Measurements from ENCODE around the gene CRELD2.
A peak's percentile ranks its signal among the peaks of the same experiment; 100 is the strongest.
"Not testable (repeated sequence)": the region's sequence is repeated elsewhere in the genome, so short reads cannot be mapped to it uniquely, and the experiment has no call there.

The CRELD2 gene

DNA sequence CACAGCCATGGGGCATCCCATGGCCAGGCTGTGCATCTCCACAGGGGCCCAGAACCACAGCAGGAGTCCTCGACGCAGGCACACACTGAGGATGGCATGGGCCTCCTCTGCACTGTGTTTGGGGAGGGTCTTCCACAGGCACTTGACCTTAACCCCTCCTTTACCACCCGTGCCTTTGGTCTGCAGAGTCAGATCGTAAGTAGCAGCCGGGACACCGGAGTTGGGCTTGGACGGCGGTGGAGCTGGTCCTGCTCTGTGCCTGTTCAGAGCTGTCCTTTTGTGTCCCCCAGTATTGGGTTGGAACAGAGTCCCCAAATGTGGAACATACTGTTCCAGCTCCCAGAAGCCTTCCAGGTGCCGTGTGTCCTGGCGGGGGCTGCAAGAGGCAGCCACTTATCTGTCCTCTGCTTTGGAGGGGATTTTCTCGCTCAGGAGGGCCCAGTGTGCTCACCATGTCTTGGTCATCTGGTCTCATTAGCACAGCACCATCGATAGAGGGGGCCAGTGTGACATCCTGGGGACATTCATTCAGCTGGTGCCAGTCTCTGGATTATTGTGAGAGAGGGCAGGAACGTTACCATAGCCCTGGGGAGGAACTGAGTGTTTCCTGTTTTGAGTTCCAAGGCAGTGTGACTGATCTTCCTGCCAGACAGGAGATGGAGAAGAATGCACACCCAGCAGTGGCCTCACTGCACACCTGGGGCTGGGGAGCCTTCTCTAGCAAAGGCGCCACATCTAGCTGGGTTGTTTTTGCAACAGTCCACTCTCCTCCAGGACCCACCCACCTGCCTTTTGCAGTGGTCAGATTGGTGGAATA, 12.4 kb downstream of the CRELD2 start:
- no peak for DNase-seq (ENCODE audit: low read depth)

DNA sequence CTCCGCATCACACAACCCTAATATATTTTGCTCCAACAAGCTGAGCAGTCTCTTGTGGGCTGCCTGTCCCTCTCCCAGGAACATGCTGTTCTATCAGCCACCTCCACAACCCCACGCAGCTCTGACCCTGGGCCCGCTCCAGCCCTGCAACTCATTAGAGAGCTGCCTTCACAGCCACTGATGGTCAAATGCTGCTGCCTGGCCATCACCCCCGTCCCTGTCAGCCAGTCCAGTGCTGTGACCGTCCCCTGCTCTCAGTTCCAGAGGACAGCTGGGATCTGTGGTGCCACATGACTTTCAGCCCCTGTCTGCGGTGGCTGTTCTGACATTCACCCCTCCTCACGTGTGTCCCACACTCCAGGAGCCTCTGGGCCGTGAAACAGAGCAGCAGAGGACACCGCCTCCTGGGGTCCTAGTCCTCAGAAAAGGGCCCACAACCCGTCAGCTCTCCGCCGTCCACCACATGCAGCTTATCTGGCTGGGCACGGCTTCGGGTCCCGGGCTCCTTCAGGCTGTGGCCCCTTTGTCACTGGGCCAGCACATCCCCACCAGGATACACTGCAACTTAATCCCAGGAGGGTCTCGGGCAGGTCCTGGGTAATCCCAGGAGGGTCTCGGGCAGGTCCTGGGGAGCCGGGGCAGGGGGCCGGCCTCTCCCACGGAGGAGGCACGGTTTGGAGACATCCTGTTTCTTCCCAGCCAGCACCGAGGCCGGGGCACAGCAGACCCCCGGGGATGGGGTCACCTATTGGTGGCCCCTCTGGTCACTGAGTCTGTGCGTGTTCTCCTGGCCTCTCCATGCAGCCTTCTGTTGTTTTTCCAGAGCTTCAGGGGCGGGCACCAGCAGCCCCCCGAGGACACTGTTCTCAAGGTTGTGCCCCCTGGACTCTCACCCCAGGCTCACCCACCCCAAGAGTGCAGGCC, 15.1 kb downstream of the CRELD2 start:
- no peak for DNase-seq (ENCODE audit: low read depth)

DNA sequence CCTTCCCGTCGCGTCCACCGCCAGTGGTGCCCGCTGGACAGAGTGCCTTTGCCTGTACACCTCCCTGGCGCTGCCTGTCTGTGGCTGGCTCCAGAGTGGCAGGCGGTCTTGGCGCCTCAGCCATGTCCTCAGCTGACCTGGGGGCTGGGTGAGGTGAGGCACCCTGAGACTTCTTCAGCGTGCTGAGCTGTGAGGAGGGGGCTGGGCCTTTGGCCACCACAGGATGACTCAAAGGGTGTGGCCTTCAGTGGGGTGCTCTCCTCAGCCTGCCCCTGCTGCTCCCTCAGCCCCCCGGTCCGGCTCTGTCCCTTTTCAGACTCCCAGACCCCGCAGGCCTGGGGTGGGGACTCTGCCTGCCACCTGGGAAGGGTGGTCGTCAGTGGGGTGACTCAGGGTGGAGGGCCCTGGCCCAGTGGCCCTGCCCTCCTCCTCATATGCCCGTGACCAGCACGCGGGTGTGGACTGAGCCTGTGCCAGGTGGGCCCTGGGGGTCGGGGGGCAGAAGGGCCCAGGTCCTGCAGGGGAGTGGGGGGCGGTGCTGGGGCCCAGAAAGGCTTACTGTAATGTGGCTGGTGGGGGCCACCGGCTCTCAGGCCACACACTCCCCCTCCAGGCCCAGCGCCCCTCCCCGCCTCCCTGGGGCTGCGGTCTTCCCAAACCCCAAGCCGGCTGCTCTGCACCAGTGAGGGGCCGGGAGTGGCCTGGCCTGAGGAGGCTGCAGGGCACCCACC, 15.9 kb downstream of the CRELD2 start:
- no peak for DNase-seq (ENCODE audit: low read depth)

DNA sequence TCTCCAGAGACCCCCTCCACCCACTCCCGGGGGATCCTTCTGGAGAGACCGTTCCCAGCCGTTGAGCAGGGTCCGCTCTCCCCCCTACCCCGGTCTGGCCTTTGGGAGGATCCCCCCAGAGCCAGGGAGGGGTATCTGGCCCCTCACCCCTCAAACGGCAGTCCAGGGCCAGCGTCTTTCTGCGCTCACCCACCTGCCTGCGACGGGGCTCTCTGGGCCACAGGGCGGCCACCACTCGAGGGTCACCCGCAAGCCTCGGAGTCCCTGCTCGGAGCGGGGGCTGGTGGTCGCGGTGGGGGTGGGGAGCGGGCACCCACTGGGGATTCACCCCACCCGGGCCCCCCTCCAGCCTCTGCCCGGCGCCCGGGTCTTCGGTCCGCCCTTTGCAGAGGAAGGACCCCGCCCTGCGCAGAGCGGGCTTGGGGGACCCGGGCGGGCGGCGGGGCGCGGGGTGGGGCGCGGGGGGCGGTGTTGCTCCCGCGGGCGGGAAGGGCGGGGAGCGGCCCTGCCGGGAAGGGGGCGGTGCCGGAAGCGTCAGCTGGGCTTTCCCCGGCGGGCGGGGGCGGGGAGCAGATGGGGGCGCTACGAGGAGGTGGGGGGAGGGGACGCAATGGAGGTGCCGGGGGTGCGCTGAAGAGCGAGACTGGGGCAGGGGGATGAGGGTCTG, 16.6 kb downstream of the CRELD2 start:
- DNase-seq (ENCODE audit: low read depth) = peak; percentile 73

DNA sequence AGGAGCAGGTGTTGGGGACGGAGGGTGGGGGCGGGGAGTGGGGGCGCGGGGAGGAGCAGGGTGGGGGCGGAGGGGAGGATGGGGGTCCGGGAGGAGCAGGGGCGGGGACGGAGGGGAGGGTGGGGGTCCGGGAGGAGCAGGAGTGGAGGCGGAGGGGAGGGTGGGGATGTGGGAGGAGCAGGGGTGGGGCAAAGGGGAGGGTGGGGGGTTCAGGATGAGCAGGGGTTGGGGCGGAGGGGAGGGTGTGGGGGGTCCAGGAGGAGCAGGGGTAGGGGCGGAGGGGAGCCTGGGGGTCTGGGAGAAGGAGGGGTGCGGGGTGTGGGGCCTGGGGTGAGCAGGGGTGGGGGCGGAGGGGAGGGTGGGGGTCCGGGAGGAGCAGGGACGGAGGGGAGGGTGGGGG, 17.1 kb downstream of the CRELD2 start:
- no peak for DNase-seq (ENCODE audit: low read depth)

DNA sequence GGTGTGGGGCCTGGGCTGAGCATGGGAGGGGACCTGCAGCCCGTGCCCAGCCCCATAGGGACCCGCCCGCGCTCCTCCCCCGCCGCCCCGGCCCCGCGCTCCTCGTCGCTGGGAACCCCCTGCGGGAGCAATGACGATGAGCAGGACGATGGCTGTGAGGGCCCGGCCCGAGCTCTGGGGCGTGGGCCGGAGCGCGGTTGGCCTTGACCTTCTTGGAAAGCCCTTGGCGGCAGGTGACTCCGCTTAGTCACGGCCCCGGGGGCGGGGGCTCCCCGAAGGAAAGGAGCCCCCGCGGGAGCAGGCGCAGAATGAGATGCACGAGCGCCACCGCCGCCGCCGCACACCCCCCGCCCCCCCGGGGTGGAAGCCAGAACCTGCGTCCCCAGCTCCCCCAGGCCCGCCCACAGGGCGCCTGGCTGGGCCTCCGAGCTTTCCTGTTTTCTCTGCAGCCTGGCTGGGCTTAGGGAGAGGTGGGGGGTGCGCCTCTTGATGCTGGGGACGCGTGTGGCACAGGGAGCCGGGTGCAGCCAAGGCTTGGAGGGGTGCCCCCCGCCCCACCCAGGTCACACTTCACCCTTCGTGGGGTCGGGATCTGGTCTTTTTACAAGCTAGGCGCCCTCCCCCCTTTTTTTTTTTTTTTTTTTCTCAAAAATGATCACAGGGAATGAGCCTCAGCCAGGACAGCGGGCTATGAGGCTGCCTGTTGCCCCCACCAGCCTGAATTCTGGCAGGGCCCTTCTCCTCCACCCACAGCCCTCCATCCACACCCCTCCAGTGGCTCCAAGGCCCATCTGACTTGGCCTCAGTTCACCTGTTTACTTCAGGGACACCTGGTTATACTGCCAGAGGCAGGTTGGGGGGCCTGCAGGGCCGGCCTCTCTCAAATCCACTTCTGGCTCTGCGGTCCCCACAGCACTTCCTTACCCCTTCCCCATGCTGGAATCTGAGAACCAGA, 17.9 kb downstream of the CRELD2 start:
- DNase-seq (ENCODE audit: low read depth) = peak; percentile 86

DNA sequence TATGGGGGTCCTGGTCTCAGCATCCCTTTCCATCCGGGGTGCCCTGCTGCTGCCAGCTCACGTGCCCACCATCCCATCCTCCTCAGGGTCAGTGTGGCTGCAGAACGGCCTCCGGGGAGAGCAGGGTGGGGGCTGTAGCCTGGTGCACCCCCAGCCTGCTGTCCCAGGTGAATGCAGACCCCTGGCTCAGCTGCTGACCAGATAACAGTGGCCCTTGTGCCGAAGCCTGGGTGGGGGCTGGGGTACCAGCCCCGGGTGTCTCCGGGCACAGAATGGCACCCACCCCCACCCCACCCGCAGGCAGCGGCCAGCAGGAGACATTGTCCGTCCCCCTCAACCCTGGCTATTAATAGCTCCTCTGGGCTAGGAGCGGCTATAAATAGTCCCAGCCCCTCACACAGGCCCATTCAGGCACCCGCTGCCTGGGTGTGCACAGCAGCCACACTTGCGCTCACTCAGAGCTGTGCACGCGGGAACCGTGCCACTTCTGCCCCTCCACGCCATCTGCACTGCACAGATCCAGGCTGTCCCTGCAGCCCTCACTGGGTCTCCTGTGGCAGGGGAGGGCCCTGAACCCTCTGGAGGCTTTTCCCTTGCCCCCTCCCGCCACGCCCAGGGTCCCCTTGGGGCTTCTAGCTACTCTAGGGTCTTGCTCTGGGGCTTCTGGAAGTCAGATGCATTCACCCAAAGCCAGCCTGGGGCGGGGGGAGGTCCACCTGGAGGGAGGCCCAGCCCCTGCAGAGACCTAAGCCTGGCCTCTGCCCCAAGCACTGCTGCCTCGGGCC, 18.7 kb downstream of the CRELD2 start:
- no peak for DNase-seq (ENCODE audit: low read depth)

DNA sequence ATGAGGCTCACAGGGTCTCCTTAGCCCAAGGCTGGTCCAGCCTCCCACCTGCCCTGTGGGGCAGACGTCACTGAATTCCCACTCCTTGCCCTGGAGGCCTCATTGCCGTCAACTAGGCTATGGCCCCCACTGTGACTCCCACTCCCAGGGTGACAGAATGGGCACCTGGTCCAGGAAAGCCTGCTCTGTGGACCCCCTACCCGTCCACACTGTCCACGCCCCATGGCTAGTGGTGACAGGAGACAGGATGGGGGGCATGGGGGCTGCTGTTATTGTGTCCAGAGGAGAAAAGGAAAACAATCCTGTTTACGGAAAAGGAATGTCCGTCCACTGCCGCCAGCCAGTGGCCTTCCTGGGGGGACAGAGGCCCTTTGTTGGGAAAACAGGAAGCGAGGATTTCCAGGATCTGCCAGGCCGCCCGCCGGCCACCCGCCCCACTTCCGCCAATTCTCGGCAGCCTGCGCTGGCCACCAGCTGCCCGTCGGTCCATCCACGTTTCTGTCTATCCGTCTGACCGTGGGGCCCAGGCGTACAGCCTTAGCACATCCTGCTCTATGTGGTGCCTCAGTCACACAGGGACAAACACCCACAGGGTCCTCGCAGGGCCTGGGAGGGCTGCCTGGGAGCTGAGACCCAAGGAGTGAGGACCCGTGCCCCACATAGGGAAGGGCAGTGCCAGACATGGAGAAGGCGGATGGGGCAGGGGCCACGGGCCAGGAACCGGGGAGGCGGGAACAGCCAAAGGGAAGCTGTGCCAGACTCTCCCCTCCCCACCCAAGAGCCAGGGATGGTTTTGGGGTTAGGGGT, 19.5 kb downstream of the CRELD2 start:
- no peak for DNase-seq (ENCODE audit: low read depth)

DNA sequence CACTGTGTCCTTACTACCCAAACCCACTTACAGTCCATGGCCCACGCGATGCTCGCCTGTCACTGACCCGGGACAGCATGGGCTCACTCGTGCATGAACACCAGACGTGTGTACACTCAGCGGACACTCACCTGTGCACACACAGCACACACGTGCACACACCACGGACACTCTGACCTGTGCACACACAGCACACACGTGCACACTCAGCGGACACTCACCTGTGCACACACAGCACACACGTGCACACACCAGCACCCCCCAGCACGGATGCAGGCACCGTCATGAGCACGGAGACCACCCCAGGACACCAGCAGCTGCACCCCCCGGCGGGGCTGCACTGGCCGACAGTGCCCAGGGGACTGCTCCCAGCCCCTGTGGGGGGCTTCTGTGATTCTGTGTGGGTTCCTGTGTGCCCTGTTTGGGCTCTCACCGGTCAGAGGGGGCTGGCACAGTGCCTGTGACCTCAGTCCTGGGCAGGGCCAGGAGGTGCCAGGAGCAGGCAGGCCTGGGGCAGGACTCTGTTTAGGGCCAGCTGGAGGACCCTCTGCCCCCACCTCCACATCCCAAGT, 20.2 kb downstream of the CRELD2 start:
- no peak for DNase-seq (ENCODE audit: low read depth)

DNA sequence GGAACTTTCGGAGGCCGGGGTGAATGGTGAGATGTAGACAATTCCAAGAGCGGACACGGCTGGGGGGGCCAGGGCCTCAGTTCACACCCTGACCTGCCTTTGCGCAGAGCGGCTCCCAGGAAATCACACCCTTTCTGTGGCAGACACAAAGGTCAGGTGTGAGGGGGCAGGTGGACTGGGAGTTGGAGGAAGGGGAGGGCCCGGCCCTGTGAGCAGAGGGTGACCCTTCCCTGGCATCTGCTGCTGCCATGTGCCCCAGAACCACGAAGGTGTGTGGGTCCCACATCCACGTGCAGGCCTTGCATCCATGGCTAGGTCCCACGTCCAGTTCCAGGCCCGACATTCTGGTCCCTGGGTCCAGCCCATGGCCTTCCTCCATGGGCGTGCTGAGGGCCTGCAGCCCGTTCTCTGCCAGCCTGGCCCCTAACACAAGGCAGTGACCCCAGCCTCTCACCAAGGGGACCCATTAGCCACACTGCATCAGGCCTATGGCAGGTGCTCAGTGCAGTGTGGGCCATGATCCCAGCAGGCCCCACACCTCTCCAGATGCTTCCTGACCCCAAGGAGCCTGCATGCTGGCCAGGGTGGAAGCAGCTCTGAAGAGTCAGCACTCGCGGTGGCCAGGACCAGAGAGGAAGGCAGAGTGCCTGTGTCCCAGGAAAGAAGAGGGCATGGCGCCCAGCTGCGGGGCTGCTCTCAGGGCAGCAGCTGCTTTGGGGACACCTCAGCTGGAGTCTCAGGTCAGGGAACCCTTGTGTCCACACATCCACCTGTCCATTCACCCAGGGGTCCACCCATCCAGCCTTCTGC, 23.3 kb downstream of the CRELD2 start:
- DNase-seq (ENCODE audit: low read depth) = no peak

DNA sequence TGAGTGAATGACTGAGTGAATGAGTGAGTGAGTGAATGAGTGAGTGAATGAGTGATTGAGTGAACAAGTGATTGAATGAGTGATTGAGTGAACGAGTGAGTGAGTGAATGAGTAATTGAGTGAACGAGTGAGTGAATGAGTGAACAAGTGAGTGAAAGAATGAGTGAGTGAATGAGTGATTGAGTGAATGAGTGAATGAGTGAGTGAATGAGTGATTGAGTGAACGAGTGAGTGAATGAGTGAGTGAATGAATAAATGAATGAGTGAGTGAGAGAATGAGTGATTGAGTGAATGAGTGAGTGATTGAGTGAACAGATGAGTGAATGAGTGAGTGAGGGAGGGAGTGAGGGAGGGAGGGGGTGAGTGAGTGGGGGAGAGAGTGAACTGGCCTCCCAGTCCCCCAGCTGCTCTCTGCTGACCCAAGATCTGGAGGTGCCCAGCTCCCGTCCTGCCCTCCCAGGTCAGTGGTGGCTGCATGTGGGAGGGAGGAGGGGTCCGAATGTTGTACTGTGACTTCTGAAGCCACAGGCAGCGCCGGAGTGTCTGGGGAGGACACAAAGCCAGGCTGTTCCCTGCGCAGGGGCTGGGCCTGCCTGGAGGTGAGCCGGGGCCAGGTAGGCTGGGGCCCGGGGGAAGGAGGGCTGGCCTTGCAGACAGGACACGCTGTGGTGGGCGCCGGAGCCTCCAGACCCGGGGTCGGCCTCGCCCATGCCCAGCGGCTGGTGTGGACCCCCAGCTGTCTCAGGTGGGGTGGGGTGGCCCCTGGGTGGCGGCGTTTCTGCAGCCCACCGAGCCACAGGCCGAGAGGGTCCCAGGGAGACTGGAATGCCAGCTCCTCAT, 24.4 kb downstream of the CRELD2 start:
- DNase-seq (ENCODE audit: low read depth) = no peak

DNA sequence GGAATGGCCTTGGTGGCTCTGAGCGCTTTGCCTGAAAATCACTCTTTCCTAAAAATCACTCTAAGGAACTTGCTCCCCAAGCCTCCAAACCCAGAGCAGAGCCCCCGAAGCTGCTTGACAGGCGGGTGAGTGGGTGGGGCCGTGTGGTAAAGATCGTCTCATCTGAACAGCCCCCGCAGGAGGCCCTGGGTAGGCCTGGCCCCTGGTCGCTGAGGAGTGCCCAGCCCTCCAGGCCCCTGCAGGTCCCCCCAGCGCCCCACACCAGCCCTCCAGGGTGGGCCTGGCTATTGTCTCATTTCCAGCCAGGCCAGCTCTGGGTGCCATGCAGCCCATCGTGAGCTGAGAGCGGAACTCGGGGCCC, 25.0 kb downstream of the CRELD2 start:
- DNase-seq (ENCODE audit: low read depth) = no peak

DNA sequence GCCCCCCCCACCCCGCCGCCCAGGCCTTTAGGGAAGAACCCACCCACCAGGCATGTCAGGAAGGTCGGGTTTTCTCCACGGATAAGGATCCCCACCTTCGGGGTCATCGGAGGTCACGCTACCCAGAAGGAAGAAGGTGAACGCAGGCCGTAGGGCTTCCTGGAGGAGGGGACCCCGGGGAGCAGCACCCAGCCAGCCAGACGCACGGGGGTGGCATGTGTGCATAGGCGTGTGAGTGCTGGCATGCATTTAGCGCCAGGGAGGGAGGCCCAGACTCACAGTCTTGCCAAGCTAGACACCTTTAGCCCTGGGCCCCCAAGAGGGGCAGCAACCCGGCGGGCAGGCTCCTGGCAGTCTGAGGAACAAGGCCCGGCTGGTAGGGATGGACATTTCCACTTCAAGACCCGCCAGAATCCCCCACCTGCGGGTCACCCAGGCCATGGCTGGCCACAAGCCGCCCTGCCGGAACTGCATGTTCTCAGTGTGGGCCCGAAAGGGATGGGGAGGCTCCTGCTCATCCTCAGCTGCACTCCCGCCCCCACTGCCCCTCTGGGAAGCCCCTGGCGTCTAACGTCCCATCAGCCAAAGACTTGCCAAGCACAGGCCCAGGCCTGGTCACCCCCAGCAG, 25.5 kb downstream of the CRELD2 start:
- no peak for DNase-seq (ENCODE audit: low read depth)

DNA sequence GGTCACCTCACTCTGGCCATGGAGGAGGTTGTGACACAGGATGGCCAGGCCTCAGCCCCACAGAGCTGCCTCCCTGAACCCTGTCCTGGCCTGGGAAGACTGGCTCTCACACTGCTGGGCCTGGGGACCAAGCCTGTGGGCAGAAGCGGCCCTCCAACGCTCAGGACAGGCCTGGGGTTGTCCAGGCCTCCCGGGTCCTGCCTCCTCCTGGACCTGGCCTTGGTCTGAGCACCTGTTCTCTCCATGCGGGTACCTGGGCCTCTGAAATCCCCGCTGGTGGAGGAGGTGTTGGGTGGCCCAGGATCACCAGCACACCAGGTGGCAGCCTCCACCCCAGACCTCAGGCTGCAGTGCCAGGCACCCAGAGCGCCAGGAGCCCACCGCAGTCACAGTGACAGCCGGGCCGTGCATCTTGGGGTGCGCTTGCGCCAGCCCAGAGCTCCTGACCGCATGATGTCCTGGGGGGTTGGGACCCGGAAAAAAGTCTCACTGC, 26.0 kb downstream of the CRELD2 start:
- DNase-seq (ENCODE audit: low read depth) = no peak

DNA sequence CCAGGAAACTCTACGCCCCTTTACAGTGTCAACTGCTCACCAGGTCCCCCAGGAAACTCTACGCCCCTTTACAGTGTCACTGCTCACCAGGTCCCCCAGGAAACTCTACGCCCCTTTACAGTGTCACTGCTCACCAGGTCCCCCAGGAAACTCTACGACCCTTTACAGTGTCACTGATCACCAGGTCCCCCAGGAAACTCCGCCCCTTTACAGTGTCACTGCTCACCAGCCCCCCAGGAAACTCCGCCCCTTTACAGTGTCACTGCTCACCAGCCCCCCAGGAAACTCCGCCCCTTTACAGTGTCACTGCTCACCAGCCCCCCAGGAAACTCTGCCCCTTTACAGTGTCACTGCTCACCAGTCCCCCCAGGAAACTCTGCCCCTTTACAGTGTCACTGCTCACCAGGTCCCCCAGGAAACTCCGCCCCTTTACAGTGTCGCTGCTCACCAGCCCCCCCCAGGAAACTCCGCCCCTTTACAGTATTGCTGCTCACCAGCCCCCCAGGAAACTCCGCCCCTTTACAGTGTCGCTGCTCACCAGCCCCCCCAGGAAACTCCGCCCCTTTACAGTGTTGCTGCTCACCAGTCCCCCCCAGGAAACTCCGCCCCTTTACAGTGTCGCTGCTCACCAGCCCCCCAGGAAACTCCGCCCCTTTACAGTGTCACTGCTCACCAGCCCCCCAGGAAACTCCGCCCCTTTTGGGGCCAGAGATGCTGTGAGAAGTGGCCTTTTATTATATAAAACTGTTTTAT, 26.8 kb downstream of the CRELD2 start:
- not testable (repeated sequence) for DNase-seq (ENCODE audit: low read depth)
